OCI-LY1 (cell line): Measurements from ENCODE around the gene AGMO.

Experiments
- CTCF ChIP-seq: fragments of 200-600 bp; sonication (generic), shearing (Covaris generic); IDR thresholded peaks from 2 replicates; pipeline ENCODE4 v1.5.1; 2017; ENCODE audit warnings: mild to moderate bottlenecking, antibody characterized with exemption, low read length, moderate library complexity, mixed read lengths
- EZH2 ChIP-seq: fragments of 200-600 bp; sonication (generic), shearing (Covaris generic); IDR thresholded peaks from 2 replicates; pipeline ENCODE4 v1.8.0; 2017; ENCODE audit warnings: borderline replicate concordance, mixed run types, mild to moderate bottlenecking, antibody characterized with exemption, low read length, moderate library complexity, mixed read lengths

GRCh38 chr7:15176089-15176488 is 385.7 kb downstream of the AGMO start:
- TF ChIP-seq CTCF (no peak), EZH2 (no peak)
